Natural killer cell (primary cell): ENCODE data around the gene CTAGE9. TPM values are rescaled to one million over a fixed set of nuclear protein-coding genes. Genes with fewer than 3 reads are reported as not detected.

Experiments used
- ATAC-seq, 3 donors: fragments of 150-1000 bp in 2 of 3; fragments of 200-7000 bp in 1 of 3; cut with Tn5 transposase; 1 replicate in 1 of 3; 2 replicates in 2 of 3; pipeline ENCODE4 v1.10.0; 2021; ENCODE audit warnings: mild to moderate bottlenecking in 2 of 3, moderate library complexity in 2 of 3
- DNase-seq, 2 donors: peaks; one replicate each; pipeline versions ENCODE4 v3.0.0 to v3.0.0-alpha.2; 2013 to 2021; ENCODE audit warnings: mixed read lengths in 1 of 2
- H3K27ac ChIP-seq: one replicate; pipeline ENCODE4 v1.5.1; 2013; ENCODE audit warnings: mild to moderate bottlenecking, low read length
- H3K27me3 ChIP-seq: one replicate; pipeline ENCODE4 v1.6.1; 2013; ENCODE audit warnings: low read length; ENCODE audit not compliant: control insufficient read depth, insufficient read depth
- H3K36me3 ChIP-seq: one replicate; pipeline ENCODE4 v1.6.1; 2013; ENCODE audit warnings: low read length; ENCODE audit not compliant: control insufficient read depth, insufficient read depth
- H3K4me1 ChIP-seq: one replicate; pipeline ENCODE4 v1.6.1; 2013; ENCODE audit warnings: low read length; ENCODE audit not compliant: control insufficient read depth, insufficient read depth
- H3K4me3 ChIP-seq: one replicate; pipeline ENCODE4 v1.5.1; 2013; ENCODE audit warnings: low read length
- H3K9me3 ChIP-seq: one replicate; pipeline ENCODE4 v1.6.1; 2013; ENCODE audit warnings: low read length; ENCODE audit not compliant: control insufficient read depth, insufficient read depth
- H3K27ac Mint-ChIP-seq, 2 donors: one replicate each; pipeline ENCODE4 v1.8.0; 2022; ENCODE audit warnings: mild to moderate bottlenecking in 2 of 2, mixed read lengths in 2 of 2, moderate library complexity in 1 of 2
- H3K27me3 Mint-ChIP-seq, 2 donors: one replicate each; pipeline ENCODE4 v1.8.0; 2022; ENCODE audit warnings: low read depth in 2 of 2, mixed read lengths in 2 of 2
- H3K36me3 Mint-ChIP-seq: one replicate; pipeline ENCODE4 v1.8.0; 2022; ENCODE audit warnings: mixed read lengths
- H3K4me1 Mint-ChIP-seq, 2 donors: one replicate each; pipeline ENCODE4 v1.8.0; 2022; ENCODE audit warnings: mixed read lengths in 2 of 2
- H3K4me3 Mint-ChIP-seq: one replicate; pipeline ENCODE4 v1.8.0; 2022; ENCODE audit warnings: mild to moderate bottlenecking, moderate library complexity, mixed read lengths
- H3K9me3 Mint-ChIP-seq, 2 donors: one replicate each; pipeline ENCODE4 v1.8.0; 2022; ENCODE audit warnings: mixed read lengths in 2 of 2
- CTCF ChIP-seq: fragments of 200-600 bp; IDR thresholded peaks from one replicate; pipeline ENCODE4 v1.8.0; 2022; ENCODE audit warnings: antibody characterized with exemption
- WGBS: methylation state at CpG from one replicate; pipeline ENCODE4 v1.1.7; 2013; ENCODE audit warnings: missing lambda C conversion rate; ENCODE audit not compliant: insufficient coverage; 5-methylcytosine and 5-hydroxymethylcytosine counted together
- intact Hi-C: fragments of 100-400 bp; cut with micrococcal nuclease; formaldehyde crosslinking; loops from one replicate; pipeline ENCODE4 v1.14.2; 2022
- total RNA-seq, 4 donors: library from RNA; stranded (reverse); fragments of 120-200 nt in 1 of 4; gene quantifications; one replicate each; pipeline versions ENCODE4 v1.2.3 to v1.2.4, GENCODE V29; 2013 to 2022

Gene CTAGE9
- total RNA-seq, 3 donors from 2014 or later (not counting 1 experiment from before 2014, with no cell fraction given), result 0.21 TPM; not detected in 2

GRCh38 chr6:131678442-131678841 is 32.4 kb downstream of the CTAGE9 start:
- Histone ChIP-seq H3K9me3 (no peaks in the 10 kb centered on the region), H3K4me3 (no peak overlapping the region), H3K4me1 (no peaks in the 10 kb centered on the region), H3K36me3 (no peaks in the 10 kb centered on the region), H3K27ac (no peak overlapping the region), H3K27me3 (no peaks in the 10 kb centered on the region)
- TF ChIP-seq CTCF, result no peak
- Mint-ChIP-seq H3K4me1 (no peaks in the 10 kb centered on the region), H3K36me3 (no peaks in the 10 kb centered on the region), H3K4me3 (no peak overlapping the region), H3K27ac (no peak overlapping the region), H3K9me3 (no peaks in the 10 kb centered on the region), H3K27me3 (no peaks in the 10 kb centered on the region)
- intact Hi-C loops, result no loop called here
- ATAC-seq (no peak), DNase-seq (no peak)
- WGBS, result 93% methylated on average over 5 of the region's 5 CpGs

- H3K4me3 ChIP-seq, result no peak overlapping the region
- H3K27ac ChIP-seq, result no peak overlapping the region
- TF ChIP-seq CTCF, result no peak
- no peaks in the 10 kb centered on the region for H3K4me1 ChIP-seq
- H3K4me3 Mint-ChIP-seq, result no peak overlapping the region
- no peak overlapping the region for H3K27ac Mint-ChIP-seq
- H3K36me3 ChIP-seq, result no peaks in the 10 kb centered on the region
- no peaks in the 10 kb centered on the region for H3K9me3 Mint-ChIP-seq
- WGBS, result no CpG with 5 or more reads among the region's 2 CpGs
- no peaks in the 10 kb centered on the region for H3K4me1 Mint-ChIP-seq
- H3K9me3 ChIP-seq, result no peaks in the 10 kb centered on the region
- H3K36me3 Mint-ChIP-seq, result no peaks in the 10 kb centered on the region
- ATAC-seq (no peak), DNase-seq (no peak)
- intact Hi-C loops, result no loop called here
- no peaks in the 10 kb centered on the region for H3K27me3 Mint-ChIP-seq
- no peaks in the 10 kb centered on the region for H3K27me3 ChIP-seq
Observed at GRCh38 chr6:131673184-131673583, 37.6 kb downstream of the CTAGE9 start.

- DNase-seq, result no peak
- no peak overlapping the region for H3K27ac Mint-ChIP-seq
- peaks cover 0 to 25% of the 10 kb centered on the region in 2 donors for H3K27me3 Mint-ChIP-seq
- Histone ChIP-seq H3K9me3 (no peaks in the 10 kb centered on the region), H3K36me3 (no peaks in the 10 kb centered on the region), H3K27ac (no peak overlapping the region), H3K4me1 (no peaks in the 10 kb centered on the region), H3K4me3 (no peak overlapping the region), H3K27me3 (no peaks in the 10 kb centered on the region)
- H3K9me3 Mint-ChIP-seq, result no peaks in the 10 kb centered on the region
- H3K4me3 Mint-ChIP-seq, result no peak overlapping the region
- TF ChIP-seq CTCF, result no peak
- H3K36me3 Mint-ChIP-seq, result no peaks in the 10 kb centered on the region
- 40% methylated on average over 1 of the region's 1 CpG for WGBS
- H3K4me1 Mint-ChIP-seq, result no peaks in the 10 kb centered on the region
- ATAC-seq, result no peak
- intact Hi-C loops, result no loop called here
Observed at GRCh38 chr6:131669891-131670290, 40.9 kb downstream of the CTAGE9 start.

- WGBS, result 100% methylated on average over 1 of the region's 2 CpGs
- Mint-ChIP-seq H3K9me3 (no peaks in the 10 kb centered on the region), H3K27me3 (peaks cover 0 to 25% of the 10 kb centered on the region in 2 donors), H3K36me3 (no peaks in the 10 kb centered on the region), H3K4me3 (no peak overlapping the region), H3K4me1 (no peaks in the 10 kb centered on the region), H3K27ac (no peak overlapping the region)
- H3K36me3 ChIP-seq, result no peaks in the 10 kb centered on the region
- H3K4me3 ChIP-seq, result no peak overlapping the region
- no peaks in the 10 kb centered on the region for H3K27me3 ChIP-seq
- DNase-seq, result no peak
- no peaks in the 10 kb centered on the region for H3K9me3 ChIP-seq
- H3K4me1 ChIP-seq, result no peaks in the 10 kb centered on the region
- H3K27ac ChIP-seq, result no peak overlapping the region
- no peak for TF ChIP-seq CTCF
- intact Hi-C loops, result no loop called here
- no peak for ATAC-seq
Observed at GRCh38 chr6:131663578-131664165, 47.1 kb downstream of the CTAGE9 start.
